Measurements from ENCODE around the gene TXLNG. TPM values are rescaled to one million over a fixed set of nuclear protein-coding genes. Genes with fewer than 3 reads are reported as not detected.

The TXLNG gene
- total RNA-seq, 4 donors from 2014 or later: 7.0 to 10.8 (median 8.9) TPM

GRCh38 chrX:16874458-16875095 lies 88.3 kb downstream of the TXLNG start:
- intact Hi-C loops (cut with DNase I; ENCODE audit: low total_unique reads): no loop called here
- DNase-seq (ENCODE audit: low spot score in 2 of 2): no peak
- no peak overlapping the region for H3K4me3 ChIP-seq (ENCODE audit: low read depth, poor library complexity, severe bottlenecking)
- TF ChIP-seq CTCF (IDR thresholded peaks at IDR 0.05): no peak
- no peak for TF ChIP-seq POLR2A (IDR thresholded peaks at IDR 0.05)
- WGBS, 2 donors: 77 to 79% methylated on average over 5 of the region's 5 CpGs

- DNase-seq (ENCODE audit: low spot score in 2 of 2): no peak
- intact Hi-C loops (cut with DNase I; ENCODE audit: low total_unique reads): no loop called here
- TF ChIP-seq CTCF (IDR thresholded peaks at IDR 0.05) (no peak), POLR2A (IDR thresholded peaks at IDR 0.05) (no peak)
- WGBS, 2 donors: 76 to 79% methylated on average over 1 of the region's 1 CpG
- no peak overlapping the region for H3K4me3 ChIP-seq (ENCODE audit: low read depth, poor library complexity, severe bottlenecking)
Observed at GRCh38 chrX:16876696-16877095, 90.4 kb downstream of the TXLNG start.

GRCh38 chrX:16882169-16882568 lies 95.9 kb downstream of the TXLNG start:
- TF ChIP-seq CTCF (IDR thresholded peaks at IDR 0.05) (no peak), POLR2A (IDR thresholded peaks at IDR 0.05) (no peak)
- 10 to 23% methylated on average over 7 of the region's 7 CpGs for WGBS, 2 donors
- no peak overlapping the region for H3K4me3 ChIP-seq (ENCODE audit: low read depth, poor library complexity, severe bottlenecking)
- DNase-seq (ENCODE audit: low spot score in 2 of 2): no peak
- intact Hi-C loops (cut with DNase I; ENCODE audit: low total_unique reads): no loop called here

- TF ChIP-seq CTCF (IDR thresholded peaks at IDR 0.05) (no peak), POLR2A (IDR thresholded peaks at IDR 0.05) (no peak)
- WGBS, 2 donors: 0 to 17% methylated on average over 18 to 26 of the region's 27 CpGs
- H3K4me3 ChIP-seq (ENCODE audit: low read depth, poor library complexity, severe bottlenecking): no peak overlapping the region
- intact Hi-C loops (cut with DNase I; ENCODE audit: low total_unique reads): no loop called here
- DNase-seq (ENCODE audit: low spot score in 2 of 2): peak; percentile 44 to 92
Observed at GRCh38 chrX:16882702-16883486, 96.6 kb downstream of the TXLNG start.

GRCh38 chrX:16883487-16883804 lies 97.2 kb downstream of the TXLNG start:
- 60 to 75% methylated on average over 3 of the region's 3 CpGs for WGBS, 2 donors
- no peak for TF ChIP-seq POLR2A (IDR thresholded peaks at IDR 0.05)
- TF ChIP-seq CTCF (IDR thresholded peaks at IDR 0.05): no peak
- H3K4me3 ChIP-seq (ENCODE audit: low read depth, poor library complexity, severe bottlenecking): no peak overlapping the region
- intact Hi-C loops (cut with DNase I; ENCODE audit: low total_unique reads): no loop called here
- no peak for DNase-seq (ENCODE audit: low spot score in 2 of 2)

Measured in lower leg skin (tissue), 4 donors.